MM.1S (cell line): ENCODE results near the gene KRTAP3-1.

Experiments used
- DNase-seq: peaks from one replicate; pipeline ENCODE4 v3.0.0-alpha.2; 2015
- H2AFZ ChIP-seq: fragments of 300-600 bp; sonication (generic); 2 replicates; pipeline ENCODE4 v1.6.0; 2016; ENCODE audit warnings: antibody characterized with exemption, low read length
- H3F3A ChIP-seq: fragments of 300-600 bp; sonication (generic); 2 replicates; pipeline ENCODE4 v1.6.1; 2016; ENCODE audit warnings: mild to moderate bottlenecking, antibody characterized with exemption, low read length, moderate library complexity, mixed read lengths; ENCODE audit not compliant: insufficient read depth
- H3K27ac ChIP-seq: fragments of 300-600 bp; sonication (generic); 2 replicates; pipeline ENCODE4 v1.5.1; 2016; ENCODE audit warnings: mild to moderate bottlenecking, low read length
- H3K27me3 ChIP-seq: fragments of 300-600 bp; sonication (generic); replicated peaks from 2 replicates; pipeline ENCODE4 v1.6.0; 2016; ENCODE audit warnings: low read length; ENCODE audit not compliant: insufficient read depth
- H3K36me3 ChIP-seq: fragments of 300-600 bp; sonication (generic); replicated peaks from 2 replicates; pipeline ENCODE4 v1.6.1; 2016; ENCODE audit warnings: mild to moderate bottlenecking, low read length, mixed read lengths; ENCODE audit not compliant: insufficient read depth
- H3K4me1 ChIP-seq: fragments of 300-600 bp; sonication (generic); 2 replicates; pipeline ENCODE4 v1.6.1; 2016; ENCODE audit warnings: low read length, mixed read lengths
- H3K4me2 ChIP-seq: fragments of 300-600 bp; sonication (generic); 2 replicates; pipeline ENCODE4 v1.6.0; 2016; ENCODE audit warnings: low read depth, low read length
- H3K4me3 ChIP-seq: fragments of 300-600 bp; sonication (generic); 2 replicates; pipeline ENCODE4 v1.5.1; 2016; ENCODE audit warnings: low read length, mixed read lengths
- H3K79me2 ChIP-seq: fragments of 300-600 bp; sonication (generic); 2 replicates; pipeline ENCODE4 v1.6.1; 2016; ENCODE audit warnings: mixed run types, low read length, mixed read lengths
- H3K9ac ChIP-seq: fragments of 300-600 bp; sonication (generic); 2 replicates; pipeline ENCODE4 v1.6.1; 2016; ENCODE audit warnings: low read length, mixed read lengths
- H3K9me2 ChIP-seq: fragments of 300-600 bp; sonication (generic); replicated peaks from 2 replicates; pipeline ENCODE4 v1.6.1; 2016; ENCODE audit warnings: mild to moderate bottlenecking, low read length, mixed read lengths; ENCODE audit not compliant: insufficient read depth
- H3K9me3 ChIP-seq: fragments of 300-600 bp; sonication (generic); replicated peaks from 2 replicates; pipeline ENCODE4 v1.6.1; 2016; ENCODE audit warnings: mild to moderate bottlenecking, low read length, mixed read lengths; ENCODE audit not compliant: insufficient read depth
- H4K20me1 ChIP-seq: fragments of 300-600 bp; sonication (generic); 2 replicates; pipeline ENCODE4 v1.6.1; 2016; ENCODE audit warnings: mild to moderate bottlenecking, low read length, moderate library complexity, mixed read lengths; ENCODE audit not compliant: insufficient read depth
- CTCF ChIP-seq: fragments of 300-600 bp; sonication (generic); IDR thresholded peaks from 2 replicates; pipeline ENCODE4 v1.5.1; 2016; ENCODE audit warnings: antibody characterized with exemption, low read length, mixed read lengths
- EZH2 ChIP-seq: fragments of 300-600 bp; sonication (generic); optimal IDR thresholded peaks from 2 replicates; pipeline ENCODE3; 2017; ENCODE audit warnings: low read depth, mild to moderate bottlenecking, antibody characterized with exemption, low read length, mixed read lengths
- EZH2phosphoT487 ChIP-seq: fragments of 300-600 bp; sonication (generic); IDR thresholded peaks from 2 replicates; pipeline ENCODE4 v1.6.1; 2018; ENCODE audit warnings: antibody characterized with exemption, low read length

KRTAP3-1 gene

GRCh38 chr17:40996829-40997228 is 12.1 kb downstream of the KRTAP3-1 start:
- H3K9ac ChIP-seq = no peak overlapping the region
- H4K20me1 ChIP-seq = no peaks in the 10 kb centered on the region
- H3K36me3 ChIP-seq = no peaks in the 10 kb centered on the region
- TF ChIP-seq CTCF = no peak
- no peak for TF ChIP-seq EZH2phosphoT487
- no peak for TF ChIP-seq EZH2
- no peaks in the 10 kb centered on the region for H3F3A ChIP-seq
- H3K4me2 ChIP-seq = no peak overlapping the region
- H3K9me3 ChIP-seq = no peaks in the 10 kb centered on the region
- H3K4me1 ChIP-seq = no peaks in the 10 kb centered on the region
- H3K9me2 ChIP-seq = no peaks in the 10 kb centered on the region
- no peak overlapping the region for H2AFZ ChIP-seq
- no peaks in the 10 kb centered on the region for H3K79me2 ChIP-seq
- H3K27ac ChIP-seq = no peak overlapping the region
- H3K27me3 ChIP-seq = no peaks in the 10 kb centered on the region
- H3K4me3 ChIP-seq = no peak overlapping the region
- DNase-seq = no peak

- Histone ChIP-seq H3F3A (no peaks in the 10 kb centered on the region), H3K27me3 (no peaks in the 10 kb centered on the region), H4K20me1 (no peaks in the 10 kb centered on the region), H3K79me2 (no peaks in the 10 kb centered on the region), H3K9ac (no peak overlapping the region), H3K27ac (no peak overlapping the region), H3K9me3 (no peaks in the 10 kb centered on the region), H3K4me1 (no peaks in the 10 kb centered on the region), H2AFZ (no peak overlapping the region), H3K36me3 (no peaks in the 10 kb centered on the region), H3K4me2 (no peak overlapping the region), H3K4me3 (no peak overlapping the region), H3K9me2 (no peaks in the 10 kb centered on the region)
- DNase-seq = no peak
- no peak for TF ChIP-seq EZH2phosphoT487
Measured at GRCh38 chr17:40995116-40995515, 13.8 kb downstream of the KRTAP3-1 start.

- TF ChIP-seq EZH2 = no peak
- TF ChIP-seq EZH2phosphoT487 = no peak
- no peak for TF ChIP-seq CTCF
- H3K9me2 ChIP-seq = no peaks in the 10 kb centered on the region
Measured at GRCh38 chr17:40993839-40994238, 15.1 kb downstream of the KRTAP3-1 start, which contains the start of gene KRTAP3-3. TSS of gene KRTAP3-3 (minus strand) at chr17:40994164. CDS start at chr17:40994097, 67 bp downstream.

GRCh38 chr17:40993084-40993483 is 15.8 kb downstream of the KRTAP3-1 start:
- H4K20me1 ChIP-seq = no peaks in the 10 kb centered on the region
- no peak for TF ChIP-seq EZH2
- TF ChIP-seq EZH2phosphoT487 = no peak
- no peak for TF ChIP-seq CTCF
- no peaks in the 10 kb centered on the region for H3K9me2 ChIP-seq
- H3K36me3 ChIP-seq = no peaks in the 10 kb centered on the region
- DNase-seq = no peak
- no peaks in the 10 kb centered on the region for H3K4me1 ChIP-seq
- no peak overlapping the region for H2AFZ ChIP-seq
- no peaks in the 10 kb centered on the region for H3F3A ChIP-seq
- no peak overlapping the region for H3K4me2 ChIP-seq
- no peak overlapping the region for H3K27ac ChIP-seq
- no peaks in the 10 kb centered on the region for H3K79me2 ChIP-seq
- H3K4me3 ChIP-seq = no peak overlapping the region
- no peaks in the 10 kb centered on the region for H3K9me3 ChIP-seq
- no peak overlapping the region for H3K9ac ChIP-seq
- H3K27me3 ChIP-seq = no peaks in the 10 kb centered on the region

More at GRCh38 chr17:40993839-40994238, 15.1 kb downstream of the KRTAP3-1 start, which contains the start of gene KRTAP3-3:
- Histone ChIP-seq H3F3A (no peaks in the 10 kb centered on the region), H3K79me2 (no peaks in the 10 kb centered on the region), H3K9me3 (no peaks in the 10 kb centered on the region), H2AFZ (no peak within 1 kb of the TSS), H3K36me3 (no peaks in the 10 kb centered on the region), H3K4me3 (no peak within 1 kb of the TSS), H3K4me1 (no peaks in the 10 kb centered on the region), H3K4me2 (no peak within 1 kb of the TSS), H4K20me1 (no peaks in the 10 kb centered on the region), H3K9ac (no peak within 1 kb of the TSS), H3K27me3 (no peaks in the 10 kb centered on the region), H3K27ac (no peak within 1 kb of the TSS)
- no peak for DNase-seq
